WERI-Rb-1 (cell line): Measurements from ENCODE around the gene SASH1.

ENCODE experiments used
- DNase-seq: peaks from one replicate; pipeline ENCODE4 v3.0.0-alpha.2; 2020
- H3K27ac ChIP-seq: fragments of 250-450 bp; sonication (Bioruptor Pico); 2 replicates; pipeline ENCODE4 v1.5.1; 2020; ENCODE audit warnings: mild to moderate bottlenecking, moderate library complexity
- H3K27me3 ChIP-seq: fragments of 250-450 bp; sonication (Bioruptor Pico); 2 replicates; pipeline ENCODE4 v1.5.1; 2021; ENCODE audit warnings: mild to moderate bottlenecking, low read depth, moderate library complexity; ENCODE audit not compliant: insufficient read depth, severe bottlenecking
- H3K36me3 ChIP-seq: fragments of 250-450 bp; sonication (Bioruptor Pico); 2 replicates; pipeline ENCODE4 v1.5.1; 2020; ENCODE audit warnings: mild to moderate bottlenecking, moderate library complexity
- H3K4me3 ChIP-seq: 2 replicates; pipeline ENCODE4 v1.5.1; 2011; ENCODE audit warnings: low read depth, mild to moderate bottlenecking, control low read depth, low read length
- H3K9me3 ChIP-seq: fragments of 250-450 bp; sonication (Bioruptor Pico); 2 replicates; pipeline ENCODE4 v1.5.1; 2021; ENCODE audit warnings: mild to moderate bottlenecking, moderate library complexity; ENCODE audit not compliant: severe bottlenecking
- CTCF ChIP-seq: IDR thresholded peaks from 2 replicates; pipeline ENCODE4 v1.5.1; 2011; ENCODE audit warnings: low read depth, mild to moderate bottlenecking, control low read depth, inconsistent platforms, low read length

The SASH1 gene

GRCh38 chr6:148392671-148393070 lies 50.0 kb downstream of the SASH1 start:
- Histone ChIP-seq H3K27me3 (no peaks in the 10 kb centered on the region), H3K4me3 (no peak overlapping the region), H3K9me3 (no peaks in the 10 kb centered on the region), H3K27ac (no peak overlapping the region), H3K36me3 (peaks cover 19% of the 10 kb centered on the region)
- TF ChIP-seq CTCF = no peak
- DNase-seq = no peak

GRCh38 chr6:148395583-148396101 lies 53.0 kb downstream of the SASH1 start:
- TF ChIP-seq CTCF = no peak
- DNase-seq = no peak

GRCh38 chr6:148396411-148396810 lies 53.8 kb downstream of the SASH1 start:
- H3K36me3 ChIP-seq = peaks cover 13% of the 10 kb centered on the region
- DNase-seq = no peak
- H3K27ac ChIP-seq = no peak overlapping the region
- no peak for TF ChIP-seq CTCF
- H3K4me3 ChIP-seq = no peak overlapping the region
- no peaks in the 10 kb centered on the region for H3K9me3 ChIP-seq
- H3K27me3 ChIP-seq = no peaks in the 10 kb centered on the region

More at GRCh38 chr6:148395583-148396101, 53.0 kb downstream of the SASH1 start:
- Histone ChIP-seq H3K4me3 (no peak overlapping the region), H3K27ac (no peak overlapping the region), H3K27me3 (no peaks in the 10 kb centered on the region), H3K9me3 (no peaks in the 10 kb centered on the region), H3K36me3 (peaks cover 14% of the 10 kb centered on the region)

- DNase-seq = no peak
- Histone ChIP-seq H3K36me3 (peaks cover 9% of the 10 kb centered on the region), H3K27ac (no peak overlapping the region), H3K4me3 (no peak overlapping the region), H3K9me3 (no peaks in the 10 kb centered on the region), H3K27me3 (no peaks in the 10 kb centered on the region)
- no peak for TF ChIP-seq CTCF
Observed at GRCh38 chr6:148396926-148397325, 54.3 kb downstream of the SASH1 start.

- H3K9me3 ChIP-seq = no peaks in the 10 kb centered on the region
- no peaks in the 10 kb centered on the region for H3K27me3 ChIP-seq
- no peak for TF ChIP-seq CTCF
- peaks cover 4% of the 10 kb centered on the region for H3K36me3 ChIP-seq
- DNase-seq = no peak
- no peak overlapping the region for H3K4me3 ChIP-seq
- H3K27ac ChIP-seq = no peak overlapping the region
Observed at GRCh38 chr6:148398244-148398643, 55.6 kb downstream of the SASH1 start.

GRCh38 chr6:148398678-148399077 lies 56.0 kb downstream of the SASH1 start:
- no peak for TF ChIP-seq CTCF

More at GRCh38 chr6:148398678-148399077, 56.0 kb downstream of the SASH1 start:
- DNase-seq = no peak
- H3K9me3 ChIP-seq = no peaks in the 10 kb centered on the region
- no peaks in the 10 kb centered on the region for H3K27me3 ChIP-seq
- H3K27ac ChIP-seq = no peak overlapping the region
- no peak overlapping the region for H3K4me3 ChIP-seq
- peaks cover 3% of the 10 kb centered on the region for H3K36me3 ChIP-seq
